IPS-18c (cell line): ENCODE results near the gene ETV3.

ENCODE experiments used
- H3K4me3 ChIP-seq: 2 replicates; pipeline ENCODE4 v1.7.0; 2013; ENCODE audit warnings: low read depth, mild to moderate bottlenecking, low read length, moderate library complexity; ENCODE audit not compliant: insufficient read depth
- H3K9me3 ChIP-seq: one replicate; pipeline ENCODE4 v1.6.1; 2013; ENCODE audit warnings: mild to moderate bottlenecking, low read length, moderate library complexity; ENCODE audit not compliant: control insufficient read depth, insufficient read depth

ETV3 gene

GRCh38 chr1:157147037-157147436, 8.8 kb upstream of the ETV3 start:
- H3K9me3 ChIP-seq = no peaks in the 10 kb centered on the region
- no peak overlapping the region for H3K4me3 ChIP-seq

GRCh38 chr1:157146244-157146643, 8.0 kb upstream of the ETV3 start:
- Histone ChIP-seq H3K4me3 (no peak overlapping the region), H3K9me3 (no peaks in the 10 kb centered on the region)

- no peaks in the 10 kb centered on the region for H3K9me3 ChIP-seq
These were observed 6.9 kb upstream of the ETV3 start for GRCh38 chr1:157145076-157145475.

GRCh38 chr1:157144509-157144908, 6.3 kb upstream of the ETV3 start:
- H3K4me3 ChIP-seq = no peak overlapping the region
- H3K9me3 ChIP-seq = no peaks in the 10 kb centered on the region

More at GRCh38 chr1:157145076-157145475, 6.9 kb upstream of the ETV3 start:
- H3K4me3 ChIP-seq = no peak overlapping the region

DNA sequence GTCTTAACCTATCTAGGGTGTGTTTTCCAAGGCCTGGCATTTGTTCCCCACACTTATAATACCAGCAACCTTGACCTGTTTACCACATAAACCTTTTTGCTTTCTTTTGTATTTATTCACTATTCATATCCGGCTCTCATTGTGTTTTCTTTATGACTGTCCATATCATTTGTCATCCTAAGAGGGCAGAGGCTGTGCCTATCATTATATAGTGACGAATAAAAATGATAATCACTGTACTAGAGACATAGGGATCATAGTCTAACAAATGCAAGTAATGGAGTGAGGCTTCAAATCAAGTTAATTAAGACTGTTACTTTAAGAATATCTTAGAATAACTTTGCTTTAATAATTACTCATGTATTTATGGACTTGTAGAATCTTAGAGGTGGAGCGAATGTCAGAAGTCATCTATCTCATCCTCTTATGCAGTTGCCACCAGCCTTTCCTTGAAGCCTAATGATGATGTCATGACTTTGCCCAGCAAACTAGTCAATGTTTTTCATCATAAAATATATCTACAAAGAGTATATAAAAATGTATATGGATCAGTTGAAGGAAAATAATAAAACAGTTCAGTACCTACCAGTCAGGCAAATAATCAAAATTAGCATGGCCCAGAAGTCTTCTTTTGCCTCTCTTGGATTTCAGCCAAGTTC, 4.7 kb upstream of the ETV3 start:
- no peaks in the 10 kb centered on the region for H3K9me3 ChIP-seq
- H3K4me3 ChIP-seq = no peak overlapping the region

- Histone ChIP-seq H3K4me3 (no peak overlapping the region), H3K9me3 (no peaks in the 10 kb centered on the region)
These were observed 4.0 kb upstream of the ETV3 start for GRCh38 chr1:157142201-157142600.

- no peak overlapping the region for H3K4me3 ChIP-seq
- H3K9me3 ChIP-seq = no peaks in the 10 kb centered on the region
These were observed 3.1 kb upstream of the ETV3 start for GRCh38 chr1:157141212-157141855.

- H3K4me3 ChIP-seq = no peak overlapping the region
- H3K9me3 ChIP-seq = no peaks in the 10 kb centered on the region
These were observed 1.9 kb upstream of the ETV3 start for GRCh38 chr1:157140063-157140588.

DNA sequence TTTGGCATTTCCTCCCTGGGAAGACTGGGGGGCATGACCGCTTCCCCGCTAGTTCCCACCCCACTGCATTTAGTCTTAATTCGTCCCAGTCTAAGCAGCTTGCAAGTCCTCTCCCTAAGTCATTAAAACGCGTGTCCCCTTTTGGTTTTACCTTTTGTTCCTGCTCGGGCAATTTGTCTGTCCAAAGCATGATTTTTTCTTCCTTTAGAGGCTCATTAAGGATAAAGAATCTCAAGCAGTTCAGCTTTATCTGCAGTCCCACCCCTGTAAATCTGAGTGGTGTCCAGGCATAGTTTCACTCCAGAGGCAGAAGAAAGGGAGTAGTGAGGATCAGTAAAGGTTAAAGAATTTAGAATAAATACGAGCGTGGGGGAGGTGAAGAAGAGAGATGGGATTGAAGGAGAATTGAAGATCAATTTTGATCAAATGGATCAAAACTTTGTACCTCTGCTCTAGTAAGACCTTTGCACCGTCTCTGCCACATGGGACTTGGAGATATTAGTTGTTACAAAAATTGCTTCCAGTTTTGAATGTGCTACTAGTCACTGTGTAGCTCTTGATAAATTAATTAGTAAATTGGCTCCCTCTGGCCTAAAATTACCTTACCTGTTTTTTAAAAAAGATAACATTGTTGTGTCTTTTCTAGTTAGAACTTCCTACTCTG, 989 bp upstream of the ETV3 start:
- H3K4me3 ChIP-seq = peak overlapping the region; percentile 98
- no peaks in the 10 kb centered on the region for H3K9me3 ChIP-seq

DNA sequence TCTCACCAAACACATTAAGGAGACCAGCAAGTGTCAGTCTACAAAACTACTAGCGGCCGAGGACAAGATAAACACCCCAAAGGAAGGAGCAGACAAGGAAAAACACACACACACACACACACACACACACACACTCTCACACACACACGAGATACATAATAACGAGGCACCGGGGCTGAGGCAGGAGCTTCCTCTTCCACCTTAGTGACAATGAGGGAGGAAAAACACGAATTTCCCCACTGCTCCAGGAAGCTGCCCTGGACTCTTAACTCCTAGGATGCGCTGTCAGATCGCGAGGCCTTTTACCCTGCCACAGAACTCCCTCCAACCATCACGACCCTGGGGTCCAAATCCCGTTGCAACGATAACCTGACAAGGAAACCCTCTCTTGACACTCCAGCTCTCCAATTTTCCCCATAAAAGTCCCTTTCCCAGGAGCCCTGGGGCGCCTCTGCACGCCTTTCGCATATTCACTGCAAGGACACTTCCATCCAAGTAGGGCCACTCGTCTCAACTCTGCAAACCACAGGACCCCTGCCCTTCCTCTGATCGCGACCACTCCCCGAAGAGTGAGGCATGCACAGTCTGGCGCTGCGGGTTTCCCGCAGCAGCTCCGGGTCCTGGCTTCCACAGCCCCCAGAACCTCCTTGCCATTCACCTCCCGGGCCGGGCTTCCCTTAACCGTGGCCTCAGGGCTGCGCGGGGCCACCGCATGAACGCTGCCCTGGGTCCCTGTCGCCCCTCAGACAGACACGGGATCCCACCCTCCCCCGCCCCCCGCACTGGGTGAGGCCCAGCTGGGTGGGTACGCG, 581 bp downstream of the ETV3 start:
- no peaks in the 10 kb centered on the region for H3K9me3 ChIP-seq
- H3K4me3 ChIP-seq = peak overlapping the region; percentile 98

GRCh38 chr1:157137046-157137407, 1.2 kb downstream of the ETV3 start:
- H3K4me3 ChIP-seq = peak overlapping the region; percentile 98
- no peaks in the 10 kb centered on the region for H3K9me3 ChIP-seq

DNA sequence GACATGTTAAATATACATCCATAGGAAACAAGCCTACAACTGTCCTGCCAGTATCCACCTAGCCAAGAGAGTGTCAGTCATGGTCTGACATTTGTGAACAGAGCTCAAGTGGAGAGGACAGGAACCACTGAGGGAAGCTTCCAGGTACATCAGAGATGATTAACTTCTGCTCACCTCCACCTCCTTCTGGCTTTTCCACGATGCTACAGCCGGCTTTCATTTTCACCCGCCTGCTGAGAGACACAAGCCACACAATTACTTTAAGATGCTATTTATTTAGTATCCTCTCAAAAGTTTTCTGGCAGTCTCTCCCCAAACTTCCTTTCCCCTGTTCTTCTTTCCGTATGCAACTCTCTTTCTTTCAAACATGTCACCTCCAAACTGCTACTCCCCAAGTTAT, 2.1 kb downstream of the ETV3 start:
- Histone ChIP-seq H3K9me3 (no peaks in the 10 kb centered on the region), H3K4me3 (no peak overlapping the region)

- Histone ChIP-seq H3K4me3 (no peak overlapping the region), H3K9me3 (no peaks in the 10 kb centered on the region)
These were observed 2.5 kb downstream of the ETV3 start for GRCh38 chr1:157135646-157136045.

DNA sequence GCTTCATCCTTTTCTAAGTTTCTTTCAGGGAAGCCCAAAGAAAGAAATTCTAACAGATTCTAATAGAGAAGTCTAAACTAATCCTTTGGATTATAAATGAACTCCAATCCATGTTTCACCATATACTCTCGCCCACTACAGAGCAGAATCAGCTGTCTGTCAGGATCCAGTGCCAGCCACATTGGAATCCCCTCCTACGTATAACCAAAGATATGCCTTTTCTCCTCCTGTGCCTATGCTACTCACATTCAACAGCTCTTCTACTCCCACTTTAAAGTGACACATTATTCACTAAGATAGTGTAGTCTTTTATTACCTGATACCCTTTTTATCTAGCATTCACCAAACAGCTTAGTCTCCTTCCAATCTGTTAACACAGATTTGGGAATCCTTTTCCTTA, 3.1 kb downstream of the ETV3 start:
- Histone ChIP-seq H3K9me3 (no peaks in the 10 kb centered on the region), H3K4me3 (no peak overlapping the region)

- Histone ChIP-seq H3K9me3 (no peaks in the 10 kb centered on the region), H3K4me3 (no peak overlapping the region)
These were observed 3.8 kb downstream of the ETV3 start for GRCh38 chr1:157134442-157134841.

GRCh38 chr1:157133426-157133825, 4.8 kb downstream of the ETV3 start:
- Histone ChIP-seq H3K4me3 (no peak overlapping the region), H3K9me3 (no peaks in the 10 kb centered on the region)

DNA sequence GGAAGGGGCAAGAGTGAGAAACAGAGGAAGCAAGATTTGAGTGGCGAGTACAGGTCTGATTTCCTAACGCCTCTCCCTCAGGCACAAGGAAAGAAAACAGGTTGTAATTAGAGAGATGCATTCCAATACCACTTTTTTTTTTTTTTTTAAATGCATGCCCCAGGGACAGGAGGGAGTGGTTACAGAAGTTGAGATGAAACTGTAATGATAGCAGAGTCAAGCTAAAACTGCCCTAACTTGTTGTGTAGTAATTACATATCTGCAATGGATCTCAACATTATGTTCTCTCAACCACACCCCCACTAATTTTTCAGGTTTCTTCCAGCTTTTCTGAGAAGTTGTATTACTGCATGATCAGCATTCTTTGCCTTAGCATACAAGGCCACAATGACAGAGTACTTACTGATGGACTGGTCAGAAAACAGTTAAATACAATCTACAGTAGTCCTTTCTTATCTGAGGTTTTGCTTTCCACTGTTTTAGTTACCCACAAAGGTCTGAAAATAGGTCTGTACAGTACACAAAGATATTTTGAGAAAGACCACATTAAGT, 5.5 kb downstream of the ETV3 start:
- Histone ChIP-seq H3K9me3 (no peaks in the 10 kb centered on the region), H3K4me3 (no peak overlapping the region)
